H1 (cell line): ENCODE measurements around the gene ISL2. TPM values are rescaled to one million over a fixed set of nuclear protein-coding genes. Genes with fewer than 3 reads are reported as not detected.

Experiments used
- CTCF ChIA-PET: fragments of 300-600 bp; sonication (Branson Sonifier 250); formaldehyde crosslinking; loops from one replicate; lab custom pipeline; 2021; ENCODE audit not compliant: partially characterized antibody; lab: Charles Lee
- POLR2A ChIA-PET: fragments of 300-600 bp; sonication (Branson Sonifier 250); formaldehyde crosslinking; loops from one replicate; lab custom pipeline; 2021; ENCODE audit warnings: inconsistent platforms; ENCODE audit not compliant: partially characterized antibody; lab: Charles Lee
- DNase-seq, 2 experiments: peaks; one replicate each; pipeline versions ENCODE4 v3.0.0 to v3.0.0-alpha.2; 2010 to 2022; ENCODE audit warnings: low spot score in 2 of 2, low read depth in 1 of 2, mixed read lengths in 1 of 2
- FAIRE-seq: peaks from 2 replicates; lab custom pipeline; 2011; peaks lifted over from hg19 to GRCh38; lab: Jason Lieb, UNC
- H2AFZ ChIP-seq: 2 replicates; pipeline ENCODE4 v1.8.1; 2012; ENCODE audit warnings: low read length, inconsistent platforms
- H2AK5ac ChIP-seq: 2 replicates; pipeline ENCODE4 v1.6.1; 2013; ENCODE audit warnings: low read depth, low read length
- H2BK120ac ChIP-seq: replicated peaks from 2 replicates; pipeline ENCODE3; 2013; ENCODE audit warnings: low read depth, low read length, inconsistent platforms
- H2BK12ac ChIP-seq: 2 replicates; pipeline ENCODE4 v1.6.1; 2013; ENCODE audit warnings: low read depth, low read length
- H2BK15ac ChIP-seq: 2 replicates; pipeline ENCODE4 v1.6.1; 2013; ENCODE audit warnings: low read length
- H2BK20ac ChIP-seq: 2 replicates; pipeline ENCODE4 v1.6.1; 2013; ENCODE audit warnings: low read length
- H2BK5ac ChIP-seq: 2 replicates; pipeline ENCODE4 v1.6.1; 2013; ENCODE audit warnings: low read depth, low read length
- H3K14ac ChIP-seq: 2 replicates; pipeline ENCODE4 v1.6.1; 2013; ENCODE audit warnings: inconsistent platforms; ENCODE audit not compliant: insufficient read length
- H3K18ac ChIP-seq: 2 replicates; pipeline ENCODE4 v1.6.1; 2013; ENCODE audit warnings: low read length; ENCODE audit errors: extremely low read depth
- H3K23ac ChIP-seq: 2 replicates; pipeline ENCODE4 v1.6.1; 2013; ENCODE audit warnings: inconsistent platforms; ENCODE audit not compliant: insufficient read length
- H3K23me2 ChIP-seq: 2 replicates; pipeline ENCODE4 v1.6.1; 2013; ENCODE audit warnings: low read depth, low read length
- H3K27ac ChIP-seq: 2 replicates; pipeline ENCODE4 v1.6.1; 2011; ENCODE audit warnings: low read depth, low read length, inconsistent platforms
- H3K27me3 ChIP-seq, 4 experiments: replicated peaks in 1 of 4; 1 replicate in 1 of 4; 2 replicates in 3 of 4; pipeline versions ENCODE4 v1.6.1 to v1.8.1; 2011 to 2013; ENCODE audit warnings: low read length in 3 of 4, mild to moderate bottlenecking in 3 of 4, inconsistent platforms in 2 of 4, mixed read lengths in 2 of 4, moderate library complexity in 1 of 4; ENCODE audit not compliant: control insufficient read depth in 3 of 4, insufficient read depth in 3 of 4; ENCODE audit errors: extremely low read depth in 1 of 4
- H3K36me3 ChIP-seq, 4 experiments: 2 replicates each; pipeline versions ENCODE4 v1.6.1 to v1.8.1; 2011 to 2013; ENCODE audit warnings: mild to moderate bottlenecking in 4 of 4, low read length in 3 of 4, moderate library complexity in 2 of 4, control low read depth in 1 of 4, inconsistent platforms in 1 of 4; ENCODE audit not compliant: insufficient read depth in 4 of 4, control insufficient read depth in 2 of 4
- H3K4ac ChIP-seq: replicated peaks from 2 replicates; pipeline ENCODE3; 2013; ENCODE audit warnings: low read length, low read depth, mixed read lengths, inconsistent platforms; ENCODE audit not compliant: insufficient read length
- H3K4me1 ChIP-seq, 4 experiments: replicated peaks in 1 of 4; 1 replicate in 1 of 4; 2 replicates in 3 of 4; pipeline versions ENCODE4 v1.6.1 to v1.8.1; 2011 to 2013; ENCODE audit warnings: low read length in 3 of 4, inconsistent platforms in 2 of 4, mixed read lengths in 1 of 4; ENCODE audit not compliant: insufficient read depth in 4 of 4, control insufficient read depth in 3 of 4
- H3K4me2 ChIP-seq, 2 experiments: 2 replicates each; pipeline versions ENCODE4 v1.6.1 to v1.8.1; 2011 to 2013; ENCODE audit warnings: low read depth in 2 of 2, low read length in 2 of 2, control low read depth in 1 of 2, inconsistent platforms in 1 of 2, mild to moderate bottlenecking in 1 of 2; ENCODE audit not compliant: insufficient read depth in 1 of 2
- H3K4me3 ChIP-seq, 4 experiments: fragments of 200-600, 300-600 bp in 1 of 4; sonication (generic), shearing (Covaris generic), sonication (Bioruptor Twin) in 1 of 4; 2 replicates each; pipeline versions ENCODE4 v1.5.1 to v1.8.1; 2011 to 2016; ENCODE audit warnings: low read length in 4 of 4, low read depth in 3 of 4, control low read depth in 2 of 4, inconsistent platforms in 2 of 4, mild to moderate bottlenecking in 2 of 4, mixed read lengths in 1 of 4, moderate library complexity in 1 of 4; ENCODE audit not compliant: insufficient read depth in 2 of 4; ENCODE audit errors: extremely low read depth in 1 of 4
- H3K56ac ChIP-seq: replicated peaks from 2 replicates; pipeline ENCODE3; 2013; ENCODE audit warnings: low read depth, mild to moderate bottlenecking, mixed read lengths, low read length, inconsistent platforms; ENCODE audit not compliant: insufficient read length
- H3K79me1 ChIP-seq: 2 replicates; pipeline ENCODE4 v1.6.1; 2013; ENCODE audit warnings: low read depth, low read length, control low read depth
- H3K79me2 ChIP-seq, 2 experiments: 2 replicates each; pipeline versions ENCODE4 v1.6.1 to v1.8.1; 2012 to 2013; ENCODE audit warnings: low read length in 2 of 2, mild to moderate bottlenecking in 2 of 2, inconsistent platforms in 1 of 2; ENCODE audit not compliant: insufficient read depth in 2 of 2, control insufficient read depth in 1 of 2
- H3K9ac ChIP-seq, 4 experiments: replicated peaks in 1 of 4; 1 replicate in 1 of 4; 2 replicates in 3 of 4; pipeline versions ENCODE4 v1.6.1 to v1.8.1; 2011 to 2013; ENCODE audit warnings: low read depth in 3 of 4, low read length in 3 of 4, control low read depth in 2 of 4, mild to moderate bottlenecking in 2 of 4, moderate library complexity in 2 of 4, inconsistent platforms in 1 of 4; ENCODE audit errors: extremely low read depth in 1 of 4
- H3K9me3 ChIP-seq, 2 experiments: 2 replicates each; pipeline versions ENCODE4 v1.6.1 to v1.8.1; 2012 to 2013; ENCODE audit warnings: mild to moderate bottlenecking in 2 of 2, moderate library complexity in 2 of 2, control low read depth in 1 of 2, inconsistent platforms in 1 of 2, low read depth in 1 of 2, low read length in 1 of 2, mixed read lengths in 1 of 2; ENCODE audit not compliant: insufficient read depth in 2 of 2
- H4K20me1 ChIP-seq, 2 experiments: replicated peaks in 1 of 2; 2 replicates each; pipeline versions ENCODE3 to v1.8.1; 2011 to 2013; ENCODE audit warnings: inconsistent platforms in 2 of 2, low read length in 2 of 2, mild to moderate bottlenecking in 1 of 2; ENCODE audit not compliant: insufficient read depth in 2 of 2, control insufficient read depth in 1 of 2
- H4K5ac ChIP-seq: 2 replicates; pipeline ENCODE4 v1.6.1; 2013; ENCODE audit warnings: low read length, low read depth, mixed read lengths, inconsistent platforms; ENCODE audit not compliant: insufficient read length
- H4K8ac ChIP-seq: 2 replicates; pipeline ENCODE4 v1.8.0; 2013; ENCODE audit warnings: mild to moderate bottlenecking, moderate library complexity, low read length, inconsistent platforms; ENCODE audit not compliant: insufficient read depth; ENCODE audit errors: extremely low read depth
- H4K91ac ChIP-seq: replicated peaks from 2 replicates; pipeline ENCODE3; 2013; ENCODE audit warnings: low read length, mixed read lengths, inconsistent platforms; ENCODE audit not compliant: insufficient read length
- CTBP2 ChIP-seq: IDR thresholded peaks from 2 replicates; pipeline ENCODE4 v1.7.0; 2011; ENCODE audit warnings: borderline replicate concordance, mild to moderate bottlenecking, moderate library complexity, mixed read lengths, low read length; ENCODE audit not compliant: insufficient read depth, insufficient read length
- EZH2 ChIP-seq: fragments of 200-600 bp; sonication (generic); IDR thresholded peaks from 2 replicates; pipeline ENCODE4 v1.7.1; 2012; ENCODE audit warnings: low read depth, mild to moderate bottlenecking, moderate library complexity, low read length, inconsistent platforms; ENCODE audit not compliant: severe bottlenecking
- RAD21 ChIP-seq, 2 experiments: IDR thresholded peaks in 1 of 2; conservative IDR thresholded peaks in 1 of 2; 2 replicates each; pipeline ENCODE4 v1.6.1; 2011; ENCODE audit warnings: low read depth in 2 of 2, low read length in 2 of 2, improper control_type of control experiment in 1 of 2, inconsistent platforms in 1 of 2, mild to moderate bottlenecking in 1 of 2, moderate library complexity in 1 of 2
- SIN3A ChIP-seq, 2 experiments: IDR thresholded peaks in 1 of 2; conservative IDR thresholded peaks in 1 of 2; 2 replicates each; pipeline ENCODE4 v1.6.1; 2011 to 2012; ENCODE audit warnings: low read length in 2 of 2, improper control_type of control experiment in 1 of 2, low read depth in 1 of 2, mild to moderate bottlenecking in 1 of 2
- SRF ChIP-seq: IDR thresholded peaks from 2 replicates; pipeline ENCODE4 v1.6.1; 2011; ENCODE audit warnings: mild to moderate bottlenecking, low read depth, low read length, moderate library complexity
- WGBS, 2 experiments: shearing (Covaris generic) in 1 of 2; methylation state at CpG; one replicate each; pipeline versions ENCODE4 v1.1.6 to v1.1.7; 2013 to 2015; ENCODE audit warnings: low lambda C conversion rate in 2 of 2, mixed read lengths in 2 of 2, inconsistent platforms in 1 of 2, low coverage in 1 of 2, missing lambda C conversion rate in 1 of 2; ENCODE audit not compliant: insufficient replicate concordance in 2 of 2, insufficient coverage in 1 of 2, insufficient read length in 1 of 2; ENCODE audit errors: extremely low coverage in 1 of 2, missing lambda C conversion rate in 1 of 2; 5-methylcytosine and 5-hydroxymethylcytosine counted together
- polyA plus RNA-seq, 7 experiments: library from polyadenylated mRNA; depleted of rRNA in 3 of 7; stranded (reverse) in 5 of 7; unstranded in 2 of 7; fragments of >200 nt in 5 of 7; fragments of 200-250 nt in 2 of 7; gene quantifications; 1 replicate in 5 of 7; 2 replicates in 1 of 7; 4 replicates in 1 of 7; pipeline versions ENCODE4 v1.2.1 to v1.2.3, GENCODE V29; 2011 to 2013; ENCODE audit warnings: missing spikeins in 2 of 7, mixed read lengths in 2 of 7
- total RNA-seq: library from RNA; stranded (reverse); fragmentation: NEBNext Ultra II Directional; extraction: Animal tissue kit (Norgen Biotek cat#: 25700); gene quantifications from 2 replicates; pipeline ENCODE4 v1.2.1, GENCODE V29; 2021
- TF ChIP-seq, protein P1 (sequence below): IDR thresholded peaks from 2 replicates; pipeline ENCODE4 v1.6.1; 2012; ENCODE audit warnings: inconsistent platforms

Gene ISL2
- total and polyA plus RNA-seq, 2 of the 8 experiments (the other 6 are each of a cell fraction or from before 2014, with no cell fraction given) = 0.32 to 0.99 TPM

GRCh38 chr15:76341366-76342057, 4.9 kb downstream of the ISL2 start:
- CTCF ChIA-PET = interaction anchor here (1.2 to 1.7 kb wide), 4 partner anchors 11 to 156 kb away, joined by 3 to 5 read pairs (median 4); no protein-coding TSS in a partner anchor
- H3K23me2 ChIP-seq = peaks cover 8% of the 10 kb centered on the region; the same call in 1 of the 2 replicates
- TF ChIP-seq SRF (no peak), CTBP2 (no peak), RAD21 (IDR thresholded peaks at IDR 0.05 in 1 of 2, conservative IDR thresholded peaks at IDR 0.05 in 1 of 2; ENCODE audit: low read depth in 2 of 2, low read length in 2 of 2) (no peak), SIN3A (conservative IDR thresholded peaks at IDR 0.05 in 1 of 2, IDR thresholded peaks at IDR 0.05 in 1 of 2; ENCODE audit: low read depth in 1 of 2, low read length in 2 of 2) (no peak), EZH2 (no peak)
- TF ChIP-seq, protein P1, sequence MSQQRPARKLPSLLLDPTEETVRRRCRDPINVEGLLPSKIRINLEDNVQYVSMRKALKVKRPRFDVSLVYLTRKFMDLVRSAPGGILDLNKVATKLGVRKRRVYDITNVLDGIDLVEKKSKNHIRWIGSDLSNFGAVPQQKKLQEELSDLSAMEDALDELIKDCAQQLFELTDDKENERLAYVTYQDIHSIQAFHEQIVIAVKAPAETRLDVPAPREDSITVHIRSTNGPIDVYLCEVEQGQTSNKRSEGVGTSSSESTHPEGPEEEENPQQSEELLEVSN = peak; percentile 75

More at GRCh38 chr15:76341366-76342057, 4.9 kb downstream of the ISL2 start:
- Histone ChIP-seq H3K4me3 (peak overlapping the region; percentile 10 to 55 (median 26); a peak in 6 of 8 replicates), H3K4ac (no peak overlapping the region), H4K8ac (peak overlapping the region; percentile 81; the same call in 1 of the 2 replicates), H3K4me1 (peaks cover 0 to 41% (median 25%) of the 10 kb centered on the region in 4 experiments; a peak in 5 of 7 replicates), H3K23ac (no peak overlapping the region), H2BK12ac (peak overlapping the region; percentile 68; the same call in 1 of the 2 replicates), H2BK120ac (no peak overlapping the region), H3K27me3 (peaks cover 86 to 100% (median 95%) of the 10 kb centered on the region in 4 experiments), H3K9me3 (peaks cover 0 to 10% of the 10 kb centered on the region in 2 experiments; a peak in 1 of 4 replicates), H4K91ac (no peak overlapping the region), H3K79me1 (no peaks in the 10 kb centered on the region), H3K14ac (no peak overlapping the region), H4K5ac (no peak overlapping the region), H3K56ac (no peak overlapping the region), H3K36me3 (peaks cover 0 to 26% (median 0%) of the 10 kb centered on the region in 4 experiments; a peak in 1 of 8 replicates), H2AK5ac (no peak overlapping the region), H4K20me1 (peaks cover 15 to 31% of the 10 kb centered on the region in 2 experiments), H3K18ac (peak overlapping the region; percentile 78), H2BK5ac (no peak overlapping the region; the same call in 1 of the 2 replicates), H3K4me2 (peak overlapping the region; percentile 77 to 80), H2BK15ac (no peak overlapping the region), H3K9ac (no peak overlapping the region), H3K27ac (no peak overlapping the region), H3K79me2 (no peaks in the 10 kb centered on the region), H2AFZ (0 out of 2 replicates have a peak overlapping the region, but pooled peaks have one; percentile 8), H2BK20ac (0 out of 2 replicates have a peak overlapping the region, but pooled peaks have one; percentile 72)
- POLR2A ChIA-PET = interaction anchor here (0.6 to 1.2 kb wide), 2 partner anchors 10 to 30 kb away, joined by 3 to 5 read pairs; no protein-coding TSS in a partner anchor
- DNase-seq (peak in 1 of 2 experiments; percentile 76), FAIRE-seq (no peak)
- WGBS, 2 experiments = 3% methylated on average over 39 of the region's 42 CpGs; no CpG with 5 or more reads in 1 of the 2 experiments
